Glutamatergic neuron (in vitro differentiated cells): ENCODE data around the gene FBXL7. TPM values are rescaled to one million over a fixed set of nuclear protein-coding genes. Genes with fewer than 3 reads are reported as not detected.
A peak's percentile ranks its signal among the peaks of the same experiment; 100 is the strongest.

Source experiments
- DNase-seq: peaks from one replicate; pipeline ENCODE4 v3.0.0; 2022
- H3K27ac Mint-ChIP-seq: one replicate; pipeline ENCODE4 v1.8.0; 2020; ENCODE audit warnings: mild to moderate bottlenecking, mixed read lengths, inconsistent platforms; ENCODE audit not compliant: unreplicated experiment
- H3K27me3 Mint-ChIP-seq: one replicate; pipeline ENCODE4 v1.8.0; 2020; ENCODE audit warnings: mild to moderate bottlenecking, moderate library complexity, mixed read lengths, inconsistent platforms; ENCODE audit not compliant: unreplicated experiment
- H3K36me3 Mint-ChIP-seq: one replicate; pipeline ENCODE4 v1.8.0; 2020; ENCODE audit warnings: mild to moderate bottlenecking, mixed read lengths, inconsistent platforms; ENCODE audit not compliant: unreplicated experiment
- H3K4me1 Mint-ChIP-seq: one replicate; pipeline ENCODE4 v1.8.0; 2020; ENCODE audit warnings: mild to moderate bottlenecking, low read depth, mixed read lengths, inconsistent platforms; ENCODE audit not compliant: unreplicated experiment
- H3K4me3 Mint-ChIP-seq: one replicate; pipeline ENCODE4 v1.8.0; 2020; ENCODE audit warnings: mild to moderate bottlenecking, mixed read lengths, inconsistent platforms; ENCODE audit not compliant: unreplicated experiment
- H3K9me3 Mint-ChIP-seq: one replicate; pipeline ENCODE4 v1.8.0; 2020; ENCODE audit warnings: mild to moderate bottlenecking, moderate library complexity, mixed read lengths, inconsistent platforms; ENCODE audit not compliant: unreplicated experiment
- CTCF ChIP-seq: fragments of 200-600 bp; sonication (generic); IDR thresholded peaks from one replicate; pipeline ENCODE4 v1.5.0; 2021; ENCODE audit not compliant: partially characterized antibody, unreplicated experiment
- total RNA-seq: library from RNA; stranded (reverse); fragmentation: NEBNext Ultra II Directional; extraction: Animal tissue kit (Norgen Biotek cat#: 25700); gene quantifications from one replicate; pipeline ENCODE4 v1.2.1, GENCODE V29; 2021; ENCODE audit not compliant: unreplicated experiment

FBXL7 gene
- total RNA-seq, 1 donor from 2014 or later: 25.3 TPM

- Mint-ChIP-seq H3K4me1 (peaks cover 14% of the 10 kb centered on the region), H3K4me3 (no peak overlapping the region), H3K36me3 (peaks cover 21% of the 10 kb centered on the region), H3K9me3 (no peaks in the 10 kb centered on the region), H3K27ac (peak overlapping the region; percentile 29), H3K27me3 (peaks cover 2% of the 10 kb centered on the region)
- no peak for DNase-seq
- TF ChIP-seq CTCF: no peak
Observed at GRCh38 chr5:15937708-15938107, 437.7 kb downstream of the FBXL7 start.

- TF ChIP-seq CTCF: no peak
- H3K9me3 Mint-ChIP-seq: no peaks in the 10 kb centered on the region
- H3K27ac Mint-ChIP-seq: peak overlapping the region; percentile 29
- H3K4me1 Mint-ChIP-seq: peaks cover 13% of the 10 kb centered on the region
- H3K4me3 Mint-ChIP-seq: no peak overlapping the region
- H3K36me3 Mint-ChIP-seq: peaks cover 21% of the 10 kb centered on the region
- DNase-seq: no peak
- H3K27me3 Mint-ChIP-seq: peaks cover 2% of the 10 kb centered on the region
Observed at GRCh38 chr5:15938186-15938585, 438.2 kb downstream of the FBXL7 start.

GRCh38 chr5:15938961-15939360, 439.0 kb downstream of the FBXL7 start:
- Mint-ChIP-seq H3K9me3 (no peaks in the 10 kb centered on the region), H3K27ac (no peak overlapping the region), H3K36me3 (peaks cover 21% of the 10 kb centered on the region), H3K27me3 (peaks cover 2% of the 10 kb centered on the region), H3K4me1 (peaks cover 9% of the 10 kb centered on the region), H3K4me3 (no peak overlapping the region)
- no peak for DNase-seq
- TF ChIP-seq CTCF: no peak

- Mint-ChIP-seq H3K27me3 (peaks cover 2% of the 10 kb centered on the region), H3K9me3 (no peaks in the 10 kb centered on the region), H3K36me3 (peaks cover 16% of the 10 kb centered on the region), H3K4me1 (peaks cover 9% of the 10 kb centered on the region), H3K4me3 (no peak overlapping the region), H3K27ac (no peak overlapping the region)
- DNase-seq: no peak
- no peak for TF ChIP-seq CTCF
Observed at GRCh38 chr5:15940905-15941304, 440.9 kb downstream of the FBXL7 start.

- Mint-ChIP-seq H3K4me3 (no peak overlapping the region), H3K27me3 (no peaks in the 10 kb centered on the region), H3K9me3 (no peaks in the 10 kb centered on the region), H3K36me3 (peaks cover 3% of the 10 kb centered on the region), H3K27ac (no peak overlapping the region), H3K4me1 (peaks cover 3% of the 10 kb centered on the region)
- TF ChIP-seq CTCF: no peak
- DNase-seq: no peak
Observed at GRCh38 chr5:15943487-15943886, 443.5 kb downstream of the FBXL7 start.
